Ectodermal cell (in vitro differentiated cells): ENCODE results near the gene AMBP.

Experiments
- H3K27ac ChIP-seq: 2 replicates; pipeline ENCODE4 v1.7.0; 2013; ENCODE audit warnings: mild to moderate bottlenecking, low read depth, low read length; ENCODE audit not compliant: insufficient read depth, poor library complexity, severe bottlenecking
- H3K27me3 ChIP-seq: 2 replicates; pipeline ENCODE4 v1.7.0; 2013; ENCODE audit warnings: mild to moderate bottlenecking, low read length; ENCODE audit not compliant: insufficient read depth, control insufficient read depth, poor library complexity, severe bottlenecking
- H3K36me3 ChIP-seq: one replicate; pipeline ENCODE4 v1.7.0; 2013; ENCODE audit warnings: low read length; ENCODE audit not compliant: control insufficient read depth, insufficient read depth
- H3K4me1 ChIP-seq: one replicate; pipeline ENCODE4 v1.7.0; 2013; ENCODE audit warnings: low read length; ENCODE audit not compliant: control insufficient read depth, insufficient read depth
- H3K4me3 ChIP-seq: 2 replicates; pipeline ENCODE4 v1.7.0; 2013; ENCODE audit warnings: low read depth, low read length, control low read depth; ENCODE audit not compliant: insufficient read depth
- H3K9me3 ChIP-seq: 2 replicates; pipeline ENCODE4 v1.7.0; 2013; ENCODE audit warnings: mild to moderate bottlenecking, low read length, moderate library complexity; ENCODE audit not compliant: control insufficient read depth
- WGBS, 2 experiments: methylation state at CpG; one replicate each; pipeline ENCODE4 v1.1.7; 2013; ENCODE audit warnings: missing lambda C conversion rate in 2 of 2; 5-methylcytosine and 5-hydroxymethylcytosine counted together

The AMBP gene

GRCh38 chr9:114082017-114082762 lies 4.1 kb upstream of the AMBP start:
- Histone ChIP-seq H3K27me3 (no peaks in the 10 kb centered on the region), H3K9me3 (no peaks in the 10 kb centered on the region), H3K36me3 (no peaks in the 10 kb centered on the region), H3K4me1 (no peaks in the 10 kb centered on the region), H3K4me3 (no peak overlapping the region), H3K27ac (no peak overlapping the region)
- 64 to 65% methylated on average over 10 of the region's 10 CpGs for WGBS, 2 experiments

- H3K27ac ChIP-seq: no peak overlapping the region
- H3K36me3 ChIP-seq: no peaks in the 10 kb centered on the region
- H3K4me3 ChIP-seq: no peak overlapping the region
- H3K9me3 ChIP-seq: no peaks in the 10 kb centered on the region
- WGBS, 2 experiments: 89 to 90% methylated on average over 6 of the region's 6 CpGs
- H3K4me1 ChIP-seq: no peaks in the 10 kb centered on the region
- H3K27me3 ChIP-seq: no peaks in the 10 kb centered on the region
Observed at GRCh38 chr9:114081441-114082016, 3.4 kb upstream of the AMBP start.

- Histone ChIP-seq H3K27ac (no peak overlapping the region), H3K36me3 (no peaks in the 10 kb centered on the region), H3K27me3 (no peaks in the 10 kb centered on the region), H3K4me1 (no peaks in the 10 kb centered on the region), H3K9me3 (no peaks in the 10 kb centered on the region), H3K4me3 (no peak overlapping the region)
- 82 to 89% methylated on average over 7 of the region's 7 CpGs for WGBS, 2 experiments
Observed at GRCh38 chr9:114080773-114081440, 2.8 kb upstream of the AMBP start.

GRCh38 chr9:114080195-114080772 lies 2.2 kb upstream of the AMBP start:
- Histone ChIP-seq H3K27me3 (no peaks in the 10 kb centered on the region), H3K36me3 (no peaks in the 10 kb centered on the region), H3K9me3 (no peaks in the 10 kb centered on the region), H3K27ac (no peak overlapping the region), H3K4me3 (no peak overlapping the region), H3K4me1 (no peaks in the 10 kb centered on the region)
- 89 to 94% methylated on average over 5 of the region's 5 CpGs for WGBS, 2 experiments

- WGBS, 2 experiments: 87 to 88% methylated on average over 7 of the region's 7 CpGs
- Histone ChIP-seq H3K4me1 (no peaks in the 10 kb centered on the region), H3K36me3 (no peaks in the 10 kb centered on the region), H3K9me3 (no peaks in the 10 kb centered on the region), H3K4me3 (no peak overlapping the region), H3K27me3 (no peaks in the 10 kb centered on the region), H3K27ac (no peak overlapping the region)
Observed at GRCh38 chr9:114078781-114079156, 669 bp upstream of the AMBP start.

GRCh38 chr9:114077162-114077837 lies 800 bp downstream of the AMBP start:
- Histone ChIP-seq H3K36me3 (no peaks in the 10 kb centered on the region), H3K4me3 (no peak overlapping the region), H3K27ac (no peak overlapping the region), H3K4me1 (no peaks in the 10 kb centered on the region), H3K9me3 (no peaks in the 10 kb centered on the region), H3K27me3 (no peaks in the 10 kb centered on the region)
- whole genome bisulfite sequencing, 2 experiments: 91 to 92% methylated on average over 7 of the region's 7 CpGs

GRCh38 chr9:114076237-114077161 lies 1.6 kb downstream of the AMBP start:
- Histone ChIP-seq H3K9me3 (no peaks in the 10 kb centered on the region), H3K36me3 (no peaks in the 10 kb centered on the region), H3K4me3 (no peak overlapping the region), H3K4me1 (no peaks in the 10 kb centered on the region), H3K27ac (no peak overlapping the region), H3K27me3 (no peaks in the 10 kb centered on the region)
- WGBS, 2 experiments: 88 to 90% methylated on average over 14 of the region's 14 CpGs

- Histone ChIP-seq H3K4me1 (no peaks in the 10 kb centered on the region), H3K36me3 (no peaks in the 10 kb centered on the region), H3K9me3 (no peaks in the 10 kb centered on the region), H3K27ac (no peak overlapping the region), H3K27me3 (no peaks in the 10 kb centered on the region), H3K4me3 (no peak overlapping the region)
- WGBS, 2 experiments: 84% methylated on average over 4 of the region's 4 CpGs
Observed at GRCh38 chr9:114075602-114076001, 2.5 kb downstream of the AMBP start.
